ENCODE measurements around the gene ING1. TPM values are rescaled to one million over a fixed set of nuclear protein-coding genes. Genes with fewer than 3 reads are reported as not detected.
"Not testable (repeated sequence)": the region's sequence is repeated elsewhere in the genome, so short reads cannot be mapped to it uniquely, and the experiment has no call there.

The ING1 gene
- total RNA-seq, 1 donor: 9.2 TPM

- peak; percentile 34 for TF ChIP-seq CTCF (IDR thresholded peaks at IDR 0.05; ENCODE audit: insufficient read depth, low read length)
- peak overlapping the region; percentile 94 for H3K4me3 ChIP-seq (ENCODE audit: low read depth, low read length)
- peak; percentile 100 for DNase-seq (ENCODE audit: low read depth)
Measured at GRCh38 chr13:110715395-110716246, 2.1 kb downstream of the ING1 start.

GRCh38 chr13:110716247-110716515, 2.7 kb downstream of the ING1 start:
- TF ChIP-seq CTCF (IDR thresholded peaks at IDR 0.05; ENCODE audit: insufficient read depth, low read length): no peak
- peak; percentile 19 for DNase-seq (ENCODE audit: low read depth)
- peak overlapping the region; percentile 94 for H3K4me3 ChIP-seq (ENCODE audit: low read depth, low read length)

- no peak for TF ChIP-seq CTCF (IDR thresholded peaks at IDR 0.05; ENCODE audit: insufficient read depth, low read length)
- H3K4me3 ChIP-seq (ENCODE audit: low read depth, low read length): no peak overlapping the region
- DNase-seq (ENCODE audit: low read depth): no peak
Measured at GRCh38 chr13:110719036-110719710, 5.7 kb downstream of the ING1 start.

GRCh38 chr13:110722971-110723370, 9.5 kb downstream of the ING1 start:
- H3K4me3 ChIP-seq (ENCODE audit: low read depth, low read length): no peak overlapping the region
- no peak for DNase-seq (ENCODE audit: low read depth)
- no peak for TF ChIP-seq CTCF (IDR thresholded peaks at IDR 0.05; ENCODE audit: insufficient read depth, low read length)

- H3K4me3 ChIP-seq (ENCODE audit: low read depth, low read length): no peak overlapping the region
- no peak for TF ChIP-seq CTCF (IDR thresholded peaks at IDR 0.05; ENCODE audit: insufficient read depth, low read length)
- no peak for DNase-seq (ENCODE audit: low read depth)
Measured at GRCh38 chr13:110723598-110723997, 10.1 kb downstream of the ING1 start.

GRCh38 chr13:110726153-110726552, 12.7 kb downstream of the ING1 start:
- not testable (repeated sequence) for DNase-seq (ENCODE audit: low read depth); H3K4me3 ChIP-seq (ENCODE audit: low read depth, low read length)

GRCh38 chr13:110726726-110727125, 13.2 kb downstream of the ING1 start:
- H3K4me3 ChIP-seq (ENCODE audit: low read depth, low read length): no peak overlapping the region
- TF ChIP-seq CTCF (IDR thresholded peaks at IDR 0.05; ENCODE audit: insufficient read depth, low read length): no peak
- no peak for DNase-seq (ENCODE audit: low read depth)
